Peyer's patch (tissue), 4 donors: ENCODE results near the gene HECTD4.

Experiments used
- POLR2A ChIP-seq, 2 donors: fragments of 450-650 bp; IDR thresholded peaks; one replicate each; pipeline ENCODE4 v1.5.1; 2017; ENCODE audit warnings: antibody characterized with exemption in 2 of 2, mild to moderate bottlenecking in 2 of 2, moderate library complexity in 2 of 2
- TF ChIP-seq, protein P1 (sequence below), 6 experiments: fragments of 450-650 bp in 4 of 6; fragments of 200-600 bp in 2 of 6; sonication (generic) in 1 of 6; IDR thresholded peaks; one replicate each; pipeline ENCODE4 v1.5.1; 2017 to 2019; ENCODE audit warnings: antibody characterized with exemption in 6 of 6, mild to moderate bottlenecking in 3 of 6, moderate library complexity in 1 of 6

DNA sequence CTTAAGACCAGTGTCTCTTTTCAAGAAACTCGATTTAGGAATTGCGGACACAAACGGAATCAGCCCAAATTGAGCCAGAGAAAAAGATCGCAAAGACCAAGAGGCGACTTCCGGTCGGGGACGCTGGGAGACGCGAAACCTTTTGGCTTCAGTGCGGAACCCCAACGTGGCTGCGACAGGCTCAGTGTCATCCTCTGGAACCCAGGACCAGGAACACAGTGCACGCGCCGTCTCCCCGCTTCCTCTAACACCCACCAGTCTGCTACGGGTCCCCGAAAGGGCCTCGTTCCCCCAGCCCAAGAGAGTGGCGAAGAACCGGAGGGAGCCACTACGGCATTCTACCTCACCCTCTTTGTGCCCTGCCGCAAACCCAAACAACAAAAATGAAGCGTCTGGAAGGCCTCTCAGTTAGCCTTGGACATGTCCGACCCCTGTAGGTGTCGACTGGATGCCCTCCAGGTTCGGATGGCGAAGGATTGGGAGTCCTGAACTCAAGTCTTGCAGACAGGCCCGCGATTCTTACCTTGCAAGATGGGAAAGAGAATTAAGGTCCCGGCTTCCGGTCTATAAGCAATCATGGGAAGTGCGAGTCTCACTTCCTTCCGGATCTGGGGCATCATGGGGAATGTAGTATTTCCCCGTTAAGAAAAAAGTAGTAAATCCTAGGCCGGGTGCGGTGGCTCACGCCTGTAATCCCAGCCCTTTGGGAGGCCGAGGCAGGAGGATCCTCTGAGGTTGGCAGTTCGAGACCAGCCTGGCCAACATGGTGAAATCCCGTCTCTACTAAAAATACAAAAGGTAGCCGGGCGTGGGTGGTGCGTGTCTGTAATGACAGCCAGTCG, 27.1 kb upstream of the HECTD4 start, which contains the start of gene RPL6:
- TF ChIP-seq, protein P1, sequence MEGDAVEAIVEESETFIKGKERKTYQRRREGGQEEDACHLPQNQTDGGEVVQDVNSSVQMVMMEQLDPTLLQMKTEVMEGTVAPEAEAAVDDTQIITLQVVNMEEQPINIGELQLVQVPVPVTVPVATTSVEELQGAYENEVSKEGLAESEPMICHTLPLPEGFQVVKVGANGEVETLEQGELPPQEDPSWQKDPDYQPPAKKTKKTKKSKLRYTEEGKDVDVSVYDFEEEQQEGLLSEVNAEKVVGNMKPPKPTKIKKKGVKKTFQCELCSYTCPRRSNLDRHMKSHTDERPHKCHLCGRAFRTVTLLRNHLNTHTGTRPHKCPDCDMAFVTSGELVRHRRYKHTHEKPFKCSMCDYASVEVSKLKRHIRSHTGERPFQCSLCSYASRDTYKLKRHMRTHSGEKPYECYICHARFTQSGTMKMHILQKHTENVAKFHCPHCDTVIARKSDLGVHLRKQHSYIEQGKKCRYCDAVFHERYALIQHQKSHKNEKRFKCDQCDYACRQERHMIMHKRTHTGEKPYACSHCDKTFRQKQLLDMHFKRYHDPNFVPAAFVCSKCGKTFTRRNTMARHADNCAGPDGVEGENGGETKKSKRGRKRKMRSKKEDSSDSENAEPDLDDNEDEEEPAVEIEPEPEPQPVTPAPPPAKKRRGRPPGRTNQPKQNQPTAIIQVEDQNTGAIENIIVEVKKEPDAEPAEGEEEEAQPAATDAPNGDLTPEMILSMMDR (IDR thresholded peaks at IDR 0.05) = peak in 1 of 6 experiments; percentile 6
- TF ChIP-seq POLR2A (IDR thresholded peaks at IDR 0.05) = peak; percentile 57 to 86
